AG10803 (cell line): ENCODE measurements around the gene HDDC3.

Source experiments
- DNase-seq: peaks from one replicate; pipeline ENCODE4 v3.0.0; 2010; ENCODE audit warnings: low read depth
- H3K4me3 ChIP-seq: 2 replicates; pipeline ENCODE4 v1.5.1; 2011; ENCODE audit warnings: mild to moderate bottlenecking, low read length, control low read depth
- TF ChIP-seq, protein P1 (sequence below): conservative IDR thresholded peaks from 2 replicates; pipeline ENCODE4 v1.5.1; 2011; ENCODE audit warnings: mild to moderate bottlenecking, low read length, control low read depth, inconsistent platforms

HDDC3 gene, protein sequence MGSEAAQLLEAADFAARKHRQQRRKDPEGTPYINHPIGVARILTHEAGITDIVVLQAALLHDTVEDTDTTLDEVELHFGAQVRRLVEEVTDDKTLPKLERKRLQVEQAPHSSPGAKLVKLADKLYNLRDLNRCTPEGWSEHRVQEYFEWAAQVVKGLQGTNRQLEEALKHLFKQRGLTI

DNA sequence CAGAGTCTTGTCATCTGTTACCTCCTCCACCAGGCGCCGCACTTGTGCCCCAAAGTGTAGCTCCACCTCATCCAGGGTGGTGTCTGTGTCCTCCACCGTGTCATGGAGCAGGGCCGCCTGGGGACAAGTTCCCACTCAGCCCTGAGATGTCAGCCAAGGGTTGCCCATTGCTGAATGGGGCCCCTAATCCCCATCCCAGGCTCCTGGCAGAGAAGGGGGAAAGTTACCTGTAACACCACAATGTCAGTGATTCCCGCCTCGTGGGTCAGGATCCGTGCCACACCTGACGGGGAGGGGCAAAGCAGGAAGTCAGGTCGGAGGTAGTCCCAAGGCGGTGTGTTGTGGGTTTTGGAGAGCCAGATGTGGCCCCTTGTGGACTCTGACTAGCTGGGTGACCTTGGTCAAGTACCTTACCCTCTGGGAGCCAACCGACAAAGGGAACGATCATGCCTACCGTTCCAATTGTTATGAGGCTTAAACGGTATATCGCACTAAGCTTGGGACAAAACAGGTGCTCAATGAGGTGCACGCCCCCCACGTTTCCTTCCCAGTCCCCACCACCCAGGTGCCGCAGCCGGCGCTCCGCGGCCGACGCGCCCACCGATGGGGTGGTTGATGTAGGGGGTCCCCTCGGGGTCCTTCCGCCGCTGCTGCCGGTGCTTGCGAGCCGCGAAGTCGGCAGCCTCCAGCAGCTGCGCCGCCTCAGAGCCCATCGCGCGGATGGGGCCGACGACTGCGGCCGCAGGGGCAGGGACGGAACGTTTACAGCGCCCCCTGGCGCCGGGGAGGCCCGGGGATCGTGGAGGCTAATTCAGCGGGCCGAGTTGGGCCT is at the start of gene HDDC3:
TSS of gene HDDC3 (minus strand) at position 722 of the 832 bp plus-strand sequence. CDS start at position 713, 9 bp downstream.
- TF ChIP-seq, protein P1, sequence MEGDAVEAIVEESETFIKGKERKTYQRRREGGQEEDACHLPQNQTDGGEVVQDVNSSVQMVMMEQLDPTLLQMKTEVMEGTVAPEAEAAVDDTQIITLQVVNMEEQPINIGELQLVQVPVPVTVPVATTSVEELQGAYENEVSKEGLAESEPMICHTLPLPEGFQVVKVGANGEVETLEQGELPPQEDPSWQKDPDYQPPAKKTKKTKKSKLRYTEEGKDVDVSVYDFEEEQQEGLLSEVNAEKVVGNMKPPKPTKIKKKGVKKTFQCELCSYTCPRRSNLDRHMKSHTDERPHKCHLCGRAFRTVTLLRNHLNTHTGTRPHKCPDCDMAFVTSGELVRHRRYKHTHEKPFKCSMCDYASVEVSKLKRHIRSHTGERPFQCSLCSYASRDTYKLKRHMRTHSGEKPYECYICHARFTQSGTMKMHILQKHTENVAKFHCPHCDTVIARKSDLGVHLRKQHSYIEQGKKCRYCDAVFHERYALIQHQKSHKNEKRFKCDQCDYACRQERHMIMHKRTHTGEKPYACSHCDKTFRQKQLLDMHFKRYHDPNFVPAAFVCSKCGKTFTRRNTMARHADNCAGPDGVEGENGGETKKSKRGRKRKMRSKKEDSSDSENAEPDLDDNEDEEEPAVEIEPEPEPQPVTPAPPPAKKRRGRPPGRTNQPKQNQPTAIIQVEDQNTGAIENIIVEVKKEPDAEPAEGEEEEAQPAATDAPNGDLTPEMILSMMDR, result peak; percentile 71
- peak; percentile 78 for DNase-seq
- peak within 1 kb of the TSS; percentile 92 for H3K4me3 ChIP-seq

DNA sequence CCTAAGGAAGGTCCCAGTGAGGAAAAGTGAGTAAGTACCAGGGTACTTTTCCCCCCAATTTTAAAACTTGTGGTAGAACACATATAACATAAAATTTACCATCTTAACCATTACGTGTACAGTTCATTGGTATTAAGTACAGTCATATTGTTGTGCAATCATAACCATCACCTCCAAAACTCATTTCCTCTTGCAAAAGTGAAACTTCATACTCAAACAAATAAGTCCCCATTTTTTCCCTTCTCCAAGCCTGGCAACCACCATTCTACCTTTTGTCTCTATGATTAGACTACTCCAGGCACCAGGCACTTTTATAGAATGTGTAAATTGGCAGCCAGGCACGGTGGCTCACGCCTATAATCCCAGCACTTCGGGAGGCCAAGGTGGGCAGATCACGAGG is 49.8 kb upstream of the HDDC3 start:
- peak; percentile 53 for DNase-seq
- TF ChIP-seq, protein P1, result no peak
- no peak overlapping the region for H3K4me3 ChIP-seq

DNA sequence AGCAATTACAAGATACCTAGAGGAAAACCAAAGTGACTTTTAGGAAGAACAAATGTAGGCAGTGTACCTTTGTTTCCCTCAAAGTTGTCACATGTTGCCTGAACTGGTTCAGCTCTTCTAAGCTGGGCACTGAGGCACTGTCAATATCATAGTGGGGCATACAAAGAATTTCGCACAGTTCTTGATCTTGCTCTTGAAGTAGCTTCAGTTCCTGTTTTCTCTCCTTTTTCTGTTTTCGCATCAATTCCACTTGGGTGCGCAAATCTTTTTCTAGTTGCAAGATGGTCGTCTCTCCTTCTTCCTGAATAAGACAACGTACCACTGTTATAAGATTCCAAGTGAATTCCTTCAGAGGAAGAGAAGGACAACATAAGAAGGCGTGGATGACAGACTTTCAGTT is 49.3 kb upstream of the HDDC3 start:
- TF ChIP-seq, protein P1, result no peak
- no peak for DNase-seq
- H3K4me3 ChIP-seq, result no peak overlapping the region

DNA sequence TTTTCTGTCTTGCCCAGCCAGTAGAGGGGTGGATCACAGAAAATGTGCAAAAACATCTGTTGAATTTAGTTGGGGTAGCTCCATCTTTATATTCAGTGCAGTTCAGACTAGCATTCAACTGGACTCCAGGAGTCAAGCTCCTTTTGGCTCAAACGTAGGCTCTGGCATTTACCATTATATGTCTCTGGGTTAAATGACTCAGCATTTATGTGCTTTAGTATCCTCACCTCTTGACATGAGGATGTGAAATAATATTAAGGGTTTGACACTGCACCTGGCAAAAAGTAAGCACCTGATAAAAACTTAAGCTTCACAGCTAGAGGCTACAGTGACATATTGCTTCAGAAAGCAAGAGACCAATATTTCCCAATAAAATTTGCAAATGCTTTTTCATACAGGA is 47.2 kb upstream of the HDDC3 start:
- DNase-seq, result no peak
- TF ChIP-seq, protein P1, result no peak
- no peak overlapping the region for H3K4me3 ChIP-seq

DNA sequence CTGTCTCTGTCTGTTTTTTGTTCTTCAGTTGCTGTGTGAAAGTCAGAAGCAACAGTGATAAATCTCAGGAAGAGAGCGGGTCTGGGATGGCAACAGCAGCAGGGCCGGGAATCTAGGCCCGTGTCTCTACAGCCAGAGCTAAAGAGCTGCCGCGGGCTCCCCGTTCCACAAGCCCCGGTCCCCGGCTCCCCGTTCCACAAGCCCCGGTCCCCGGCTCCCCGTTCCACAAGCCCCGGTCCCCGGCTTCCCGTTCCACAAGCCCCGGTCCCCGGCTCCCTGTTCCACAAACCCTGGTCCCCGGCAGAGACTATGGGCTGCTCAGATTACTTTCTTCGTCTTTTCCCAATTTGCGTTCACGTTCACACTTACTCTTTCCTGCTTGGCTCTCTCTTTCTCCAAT is 41.9 kb upstream of the HDDC3 start:
- no peak overlapping the region for H3K4me3 ChIP-seq
- TF ChIP-seq, protein P1, result no peak
- DNase-seq, result no peak

DNA sequence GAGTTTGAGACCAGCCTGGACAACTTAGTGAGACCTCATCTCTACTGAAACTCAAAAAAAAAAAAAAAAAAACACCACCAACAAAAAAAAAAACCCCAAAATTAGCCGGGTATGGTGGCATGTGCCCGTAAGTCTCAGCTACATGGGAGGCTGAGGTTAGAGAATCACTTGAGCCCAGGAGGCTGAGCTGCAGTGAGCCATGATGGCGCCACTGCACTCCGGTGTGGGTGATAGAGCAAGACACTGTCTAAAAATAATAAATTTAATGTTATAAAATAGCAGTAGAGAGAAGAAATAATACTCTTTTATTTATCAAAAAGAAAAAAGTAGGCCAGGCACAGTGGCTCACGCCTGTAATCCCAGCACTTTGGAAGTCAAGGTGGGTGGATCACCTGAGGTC is 39.8 kb upstream of the HDDC3 start:
- no peak overlapping the region for H3K4me3 ChIP-seq
- DNase-seq, result no peak
- TF ChIP-seq, protein P1, result no peak

DNA sequence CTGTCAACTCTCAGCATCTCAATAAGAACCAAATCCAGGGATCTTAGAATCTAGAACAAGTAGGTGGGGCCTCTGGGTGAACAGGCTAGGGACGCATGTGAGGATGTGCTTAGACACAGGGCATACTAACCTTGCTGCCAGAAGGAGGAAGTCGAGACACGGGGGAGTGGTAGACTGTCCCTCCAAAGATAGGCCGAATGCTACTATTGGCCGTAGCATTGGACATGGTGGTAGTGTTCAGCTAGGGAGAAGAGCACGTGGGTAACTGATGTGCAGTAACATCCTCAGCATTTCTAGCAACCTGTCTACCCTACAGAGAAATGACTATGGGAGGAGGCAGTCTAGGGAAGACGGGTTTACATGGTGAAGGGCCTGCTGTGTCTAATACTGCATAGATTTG is 37.9 kb upstream of the HDDC3 start:
- H3K4me3 ChIP-seq, result no peak overlapping the region
- DNase-seq, result no peak
- TF ChIP-seq, protein P1, result no peak
